ENCODE measurements around the gene DLG2.

The DLG2 gene

GRCh38 chr11:84929738-84930137 lies 697.4 kb downstream of the DLG2 start:
- DNase-seq: no peak
- H3K4me1 ChIP-seq (ENCODE audit: control insufficient read depth, insufficient read depth, low read length, poor library complexity, severe bottlenecking): no peaks in the 10 kb centered on the region

DNA sequence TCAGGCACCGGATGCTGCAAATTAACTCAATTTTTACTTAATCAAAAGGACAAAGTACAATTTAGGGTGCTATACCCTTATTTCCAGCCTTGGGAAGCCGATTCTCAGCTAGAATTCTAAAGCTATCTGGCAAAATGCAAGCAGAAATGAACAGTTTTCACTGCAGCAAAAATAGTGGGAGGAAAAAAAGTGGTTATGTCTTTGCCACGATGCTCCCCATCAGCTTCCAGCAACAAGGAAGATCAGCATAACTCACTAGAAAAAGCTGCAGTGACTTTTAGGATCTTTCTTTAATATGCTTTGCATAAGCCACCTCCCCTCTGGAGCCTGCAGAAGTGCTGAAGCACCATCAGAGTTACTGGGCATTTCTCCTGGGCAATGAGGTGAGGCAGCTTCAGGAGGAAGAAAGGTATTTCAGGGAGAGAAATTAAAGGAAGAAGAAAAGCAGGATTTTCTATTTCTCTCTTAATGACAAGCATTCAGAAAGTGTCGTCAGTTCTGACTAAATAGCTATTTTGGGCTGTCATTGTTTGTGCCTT lies 702.9 kb downstream of the DLG2 start:
- no peak for DNase-seq
- H3K27me3 ChIP-seq (replicated peaks; ENCODE audit: control insufficient read depth, insufficient read depth, low read length, poor library complexity, severe bottlenecking): no peaks in the 10 kb centered on the region
- H3K27ac ChIP-seq (ENCODE audit: insufficient read depth, low read length, poor library complexity, severe bottlenecking): no peak overlapping the region

More at GRCh38 chr11:84929738-84930137, 697.4 kb downstream of the DLG2 start:
- H3K9me3 ChIP-seq (ENCODE audit: control insufficient read depth, low read length): peaks cover 4% of the 10 kb centered on the region
- no peak overlapping the region for H3K27ac ChIP-seq (ENCODE audit: insufficient read depth, low read length, poor library complexity, severe bottlenecking)
- no peak overlapping the region for H3K4me3 ChIP-seq (ENCODE audit: insufficient read depth, low read depth, low read length, poor library complexity, severe bottlenecking)
- no peaks in the 10 kb centered on the region for H3K36me3 ChIP-seq (ENCODE audit: control insufficient read depth, insufficient read depth, low read length)
- H3K27me3 ChIP-seq (replicated peaks; ENCODE audit: control insufficient read depth, insufficient read depth, low read length, poor library complexity, severe bottlenecking): no peaks in the 10 kb centered on the region

GRCh38 chr11:84923489-84923888 lies 703.7 kb downstream of the DLG2 start:
- Histone ChIP-seq H3K4me3 (ENCODE audit: insufficient read depth, low read depth, low read length, poor library complexity, severe bottlenecking) (no peak overlapping the region), H3K4me1 (ENCODE audit: control insufficient read depth, insufficient read depth, low read length, poor library complexity, severe bottlenecking) (no peaks in the 10 kb centered on the region), H3K9me3 (ENCODE audit: control insufficient read depth, low read length) (no peaks in the 10 kb centered on the region), H3K27ac (ENCODE audit: insufficient read depth, low read length, poor library complexity, severe bottlenecking) (no peak overlapping the region), H3K27me3 (replicated peaks; ENCODE audit: control insufficient read depth, insufficient read depth, low read length, poor library complexity, severe bottlenecking) (no peaks in the 10 kb centered on the region), H3K36me3 (ENCODE audit: control insufficient read depth, insufficient read depth, low read length) (no peaks in the 10 kb centered on the region)
- no peak for DNase-seq

More for the DNA sequence above, 702.9 kb downstream of the DLG2 start:
- Histone ChIP-seq H3K36me3 (ENCODE audit: control insufficient read depth, insufficient read depth, low read length) (no peaks in the 10 kb centered on the region), H3K9me3 (ENCODE audit: control insufficient read depth, low read length) (no peaks in the 10 kb centered on the region), H3K4me1 (ENCODE audit: control insufficient read depth, insufficient read depth, low read length, poor library complexity, severe bottlenecking) (no peaks in the 10 kb centered on the region), H3K4me3 (ENCODE audit: insufficient read depth, low read depth, low read length, poor library complexity, severe bottlenecking) (no peak overlapping the region)

- Histone ChIP-seq H3K36me3 (ENCODE audit: control insufficient read depth, insufficient read depth, low read length) (no peaks in the 10 kb centered on the region), H3K27ac (ENCODE audit: insufficient read depth, low read length, poor library complexity, severe bottlenecking) (no peak overlapping the region), H3K9me3 (ENCODE audit: control insufficient read depth, low read length) (no peaks in the 10 kb centered on the region), H3K4me3 (ENCODE audit: insufficient read depth, low read depth, low read length, poor library complexity, severe bottlenecking) (no peak overlapping the region), H3K4me1 (ENCODE audit: control insufficient read depth, insufficient read depth, low read length, poor library complexity, severe bottlenecking) (no peaks in the 10 kb centered on the region), H3K27me3 (replicated peaks; ENCODE audit: control insufficient read depth, insufficient read depth, low read length, poor library complexity, severe bottlenecking) (no peaks in the 10 kb centered on the region)
- DNase-seq: no peak
Measured at GRCh38 chr11:84922836-84923235, 704.3 kb downstream of the DLG2 start.

- Histone ChIP-seq H3K4me1 (ENCODE audit: control insufficient read depth, insufficient read depth, low read length, poor library complexity, severe bottlenecking) (no peaks in the 10 kb centered on the region), H3K4me3 (ENCODE audit: insufficient read depth, low read depth, low read length, poor library complexity, severe bottlenecking) (no peak overlapping the region), H3K9me3 (ENCODE audit: control insufficient read depth, low read length) (no peaks in the 10 kb centered on the region), H3K27me3 (replicated peaks; ENCODE audit: control insufficient read depth, insufficient read depth, low read length, poor library complexity, severe bottlenecking) (no peaks in the 10 kb centered on the region), H3K36me3 (ENCODE audit: control insufficient read depth, insufficient read depth, low read length) (no peaks in the 10 kb centered on the region), H3K27ac (ENCODE audit: insufficient read depth, low read length, poor library complexity, severe bottlenecking) (no peak overlapping the region)
- no peak for DNase-seq
Measured at GRCh38 chr11:84922212-84922805, 704.8 kb downstream of the DLG2 start.

DNA sequence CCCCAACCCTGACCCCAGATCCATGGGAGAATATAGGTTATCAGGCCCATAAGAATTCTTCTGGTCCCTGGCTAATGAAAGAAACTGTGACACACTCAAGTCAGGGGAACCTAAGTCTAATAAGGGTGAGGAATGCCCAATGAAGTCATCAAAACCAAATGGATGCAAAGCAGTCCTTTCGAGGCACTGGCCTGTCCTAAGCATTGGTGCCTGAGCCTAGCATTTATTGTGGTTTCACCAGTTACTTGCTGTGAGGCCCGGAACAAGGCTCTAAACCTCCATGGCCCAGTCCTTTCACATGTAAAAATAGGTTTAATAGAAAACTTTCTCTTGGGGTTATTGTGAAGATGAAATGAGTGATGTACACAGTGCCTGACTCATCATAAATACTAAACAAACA lies 712.6 kb downstream of the DLG2 start:
- H3K9me3 ChIP-seq (ENCODE audit: control insufficient read depth, low read length): no peaks in the 10 kb centered on the region
- H3K27me3 ChIP-seq (replicated peaks; ENCODE audit: control insufficient read depth, insufficient read depth, low read length, poor library complexity, severe bottlenecking): no peaks in the 10 kb centered on the region
- H3K4me1 ChIP-seq (ENCODE audit: control insufficient read depth, insufficient read depth, low read length, poor library complexity, severe bottlenecking): no peaks in the 10 kb centered on the region
- H3K4me3 ChIP-seq (ENCODE audit: insufficient read depth, low read depth, low read length, poor library complexity, severe bottlenecking): no peak overlapping the region
- no peaks in the 10 kb centered on the region for H3K36me3 ChIP-seq (ENCODE audit: control insufficient read depth, insufficient read depth, low read length)
- DNase-seq: no peak
- H3K27ac ChIP-seq (ENCODE audit: insufficient read depth, low read length, poor library complexity, severe bottlenecking): no peak overlapping the region

GRCh38 chr11:84909740-84910139 lies 717.4 kb downstream of the DLG2 start:
- no peak for DNase-seq

DNA sequence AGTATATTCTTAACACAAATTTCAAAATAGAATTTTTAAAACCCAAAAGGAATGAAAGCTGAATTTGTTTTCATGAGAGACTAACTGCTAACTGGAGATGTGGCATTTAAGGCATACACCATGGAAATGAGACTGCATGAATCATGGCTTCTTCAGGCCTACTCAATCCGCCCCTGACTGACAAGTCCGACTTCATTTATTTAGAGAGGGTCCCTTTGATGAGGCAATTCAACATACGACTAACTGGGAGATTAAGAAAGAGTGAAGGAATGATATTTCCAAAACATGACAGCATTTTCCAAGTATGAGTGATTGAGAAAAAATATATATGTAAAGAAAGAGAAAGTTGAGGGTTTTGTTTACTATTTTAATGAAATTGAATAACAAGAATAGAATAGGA lies 720.1 kb downstream of the DLG2 start:
- H3K27ac ChIP-seq (ENCODE audit: insufficient read depth, low read length, poor library complexity, severe bottlenecking): no peak overlapping the region
- no peak overlapping the region for H3K4me3 ChIP-seq (ENCODE audit: insufficient read depth, low read depth, low read length, poor library complexity, severe bottlenecking)
- no peaks in the 10 kb centered on the region for H3K4me1 ChIP-seq (ENCODE audit: control insufficient read depth, insufficient read depth, low read length, poor library complexity, severe bottlenecking)
- DNase-seq: no peak
- H3K27me3 ChIP-seq (replicated peaks; ENCODE audit: control insufficient read depth, insufficient read depth, low read length, poor library complexity, severe bottlenecking): no peaks in the 10 kb centered on the region
- H3K36me3 ChIP-seq (ENCODE audit: control insufficient read depth, insufficient read depth, low read length): no peaks in the 10 kb centered on the region
- no peaks in the 10 kb centered on the region for H3K9me3 ChIP-seq (ENCODE audit: control insufficient read depth, low read length)

More at GRCh38 chr11:84909740-84910139, 717.4 kb downstream of the DLG2 start:
- Histone ChIP-seq H3K4me1 (ENCODE audit: control insufficient read depth, insufficient read depth, low read length, poor library complexity, severe bottlenecking) (no peaks in the 10 kb centered on the region), H3K9me3 (ENCODE audit: control insufficient read depth, low read length) (no peaks in the 10 kb centered on the region), H3K27ac (ENCODE audit: insufficient read depth, low read length, poor library complexity, severe bottlenecking) (no peak overlapping the region), H3K27me3 (replicated peaks; ENCODE audit: control insufficient read depth, insufficient read depth, low read length, poor library complexity, severe bottlenecking) (no peaks in the 10 kb centered on the region), H3K4me3 (ENCODE audit: insufficient read depth, low read depth, low read length, poor library complexity, severe bottlenecking) (no peak overlapping the region), H3K36me3 (ENCODE audit: control insufficient read depth, insufficient read depth, low read length) (no peaks in the 10 kb centered on the region)

DNA sequence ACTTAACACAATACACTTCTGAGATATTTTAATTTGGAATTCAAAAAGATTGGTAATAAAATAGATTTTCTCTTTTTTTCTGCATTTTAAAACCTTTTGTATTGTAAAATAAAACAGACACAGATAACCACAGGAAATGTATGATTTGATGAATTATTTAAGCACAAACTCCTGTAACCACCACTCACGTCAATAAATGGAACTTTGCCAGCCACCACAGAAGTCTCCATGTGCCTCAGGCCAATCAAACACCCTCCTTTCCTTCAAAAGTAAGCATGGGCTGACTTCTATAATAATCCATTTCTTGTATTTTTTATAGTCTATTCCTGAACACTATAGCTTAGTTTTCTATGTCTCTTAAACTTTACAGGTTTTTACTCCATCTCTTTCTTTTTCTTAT lies 721.7 kb downstream of the DLG2 start:
- no peaks in the 10 kb centered on the region for H3K27me3 ChIP-seq (replicated peaks; ENCODE audit: control insufficient read depth, insufficient read depth, low read length, poor library complexity, severe bottlenecking)
- H3K36me3 ChIP-seq (ENCODE audit: control insufficient read depth, insufficient read depth, low read length): no peaks in the 10 kb centered on the region
- H3K9me3 ChIP-seq (ENCODE audit: control insufficient read depth, low read length): no peaks in the 10 kb centered on the region
- DNase-seq: no peak
- H3K4me3 ChIP-seq (ENCODE audit: insufficient read depth, low read depth, low read length, poor library complexity, severe bottlenecking): no peak overlapping the region
- H3K27ac ChIP-seq (ENCODE audit: insufficient read depth, low read length, poor library complexity, severe bottlenecking): no peak overlapping the region
- no peaks in the 10 kb centered on the region for H3K4me1 ChIP-seq (ENCODE audit: control insufficient read depth, insufficient read depth, low read length, poor library complexity, severe bottlenecking)

DNA sequence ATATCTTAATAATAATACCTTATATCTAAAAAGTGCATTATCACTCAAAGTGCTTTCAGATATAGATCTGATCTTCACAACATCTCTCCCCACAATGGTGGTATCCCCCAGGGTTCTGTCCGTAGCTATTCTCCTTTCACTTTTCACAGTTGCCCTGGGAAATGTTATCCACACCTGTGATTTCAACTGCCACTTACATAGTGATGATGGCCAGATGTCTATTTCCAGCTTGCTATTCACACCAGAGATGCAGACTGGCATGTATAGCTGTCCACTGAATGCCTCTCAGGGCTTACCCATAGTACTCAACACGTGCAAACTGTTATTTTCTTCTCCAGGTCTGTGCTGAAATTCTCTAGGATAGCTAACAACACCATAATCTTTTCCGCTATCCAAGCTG lies 724.7 kb downstream of the DLG2 start:
- Histone ChIP-seq H3K27ac (ENCODE audit: insufficient read depth, low read length, poor library complexity, severe bottlenecking) (no peak overlapping the region), H3K4me1 (ENCODE audit: control insufficient read depth, insufficient read depth, low read length, poor library complexity, severe bottlenecking) (no peaks in the 10 kb centered on the region), H3K36me3 (ENCODE audit: control insufficient read depth, insufficient read depth, low read length) (no peaks in the 10 kb centered on the region), H3K27me3 (replicated peaks; ENCODE audit: control insufficient read depth, insufficient read depth, low read length, poor library complexity, severe bottlenecking) (no peaks in the 10 kb centered on the region), H3K9me3 (ENCODE audit: control insufficient read depth, low read length) (no peaks in the 10 kb centered on the region), H3K4me3 (ENCODE audit: insufficient read depth, low read depth, low read length, poor library complexity, severe bottlenecking) (no peak overlapping the region)
- DNase-seq: no peak

Data from effector memory CD4-positive, alpha-beta T cell (primary cell).